GM21737 (cell line): ENCODE results near the gene CTNND2.

Experiments
- ATAC-seq: cut with Tn5 transposase; IDR thresholded peaks from one replicate; pipeline ENCODE4 v1.9.1; 2021; ENCODE audit warnings: mild to moderate bottlenecking, moderate library complexity; ENCODE audit not compliant: unreplicated experiment

CTNND2 gene

DNA sequence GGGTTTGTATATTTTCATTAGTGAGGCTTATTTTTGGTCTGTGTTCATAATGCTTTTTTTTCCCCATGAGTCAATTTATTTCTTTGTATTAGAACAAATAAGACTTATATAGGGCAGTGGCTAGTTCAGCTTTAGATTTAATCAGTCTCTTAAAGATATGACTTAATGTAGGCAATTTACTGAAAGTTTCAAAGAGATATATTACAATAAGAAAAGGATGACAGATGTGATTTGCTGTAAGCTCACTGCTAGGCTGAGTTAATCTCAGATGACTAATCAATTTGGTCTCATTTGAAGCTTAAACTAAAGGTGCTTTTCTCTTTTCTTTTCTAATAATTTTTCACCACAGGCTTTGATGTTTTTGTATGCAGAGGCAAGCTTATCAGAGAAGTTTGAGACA is 851.4 kb downstream of the CTNND2 start:
- ATAC-seq = no peak

DNA sequence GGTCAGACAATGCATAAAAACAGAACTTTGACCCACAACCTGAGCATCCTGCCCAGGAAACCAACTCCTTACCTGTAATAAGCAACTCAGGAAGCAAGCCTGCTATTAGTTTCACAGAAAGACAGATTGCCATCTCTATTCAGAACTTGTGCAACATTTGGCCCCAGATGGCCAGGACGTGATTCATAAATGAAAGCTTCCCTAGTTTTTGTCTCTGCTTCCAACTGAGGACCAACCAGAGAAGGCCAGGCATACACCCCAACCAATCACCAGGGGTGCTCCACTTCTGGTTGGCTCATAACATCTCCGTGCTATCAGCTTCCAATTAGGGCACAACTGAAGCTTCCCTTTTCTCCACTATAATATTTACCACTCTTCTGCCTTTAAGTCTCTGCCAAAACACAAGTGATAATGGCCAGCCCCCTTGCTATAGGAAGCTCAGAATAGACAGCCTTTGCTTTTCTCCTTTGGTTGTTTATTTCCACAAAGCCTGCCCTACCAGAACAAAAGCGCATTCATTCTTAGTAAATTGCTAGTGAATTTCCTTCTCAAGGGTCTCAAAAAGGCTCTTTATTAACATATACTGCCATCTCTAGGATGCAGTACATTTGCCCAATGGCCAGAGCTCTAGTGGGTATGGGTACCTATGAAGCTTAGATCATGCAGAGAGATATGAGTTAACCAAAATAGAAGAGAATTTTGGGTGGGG is 853.5 kb downstream of the CTNND2 start:
- ATAC-seq = no peak

DNA sequence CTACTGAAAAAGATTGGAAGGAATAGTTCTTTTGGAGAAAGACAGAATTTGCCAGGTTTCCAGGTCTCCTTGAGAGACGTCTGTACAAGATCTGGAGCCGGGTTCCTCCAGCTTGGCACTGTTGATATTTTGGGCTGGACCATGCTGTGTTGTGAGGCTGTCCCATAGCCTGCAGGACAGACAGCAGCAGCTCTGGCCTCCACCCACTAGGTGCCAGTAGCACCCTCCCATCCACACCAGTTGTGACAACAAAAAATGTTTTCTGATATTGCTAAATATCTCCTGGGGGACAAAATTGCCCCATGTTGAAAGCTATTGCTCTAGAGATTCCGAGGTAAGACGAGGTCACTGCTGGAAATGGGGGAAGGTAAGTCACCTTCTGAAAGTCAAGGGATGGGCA is 855.5 kb downstream of the CTNND2 start:
- no peak for ATAC-seq

- ATAC-seq = no peak
Measured at GRCh38 chr5:11047625-11048024, 856.6 kb downstream of the CTNND2 start.

DNA sequence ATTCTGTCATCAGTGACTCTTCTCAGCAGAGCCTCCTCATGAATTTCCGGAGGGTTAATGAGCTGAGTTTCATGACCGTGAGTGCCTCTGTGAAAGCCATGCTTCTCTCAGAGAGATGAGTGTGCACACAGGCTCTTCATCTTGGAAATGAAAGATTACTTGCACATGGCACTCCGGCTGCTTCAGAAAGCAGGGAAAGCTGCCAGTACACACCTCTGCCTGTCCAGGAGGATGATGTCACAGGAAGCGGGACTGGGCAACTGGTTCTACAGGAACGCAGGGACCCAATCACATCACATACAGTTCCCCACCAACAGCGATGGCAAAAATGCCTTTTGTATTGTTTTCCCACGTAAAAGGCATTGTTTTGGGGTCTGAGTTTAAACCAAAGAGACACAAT is 857.2 kb downstream of the CTNND2 start:
- ATAC-seq = no peak

DNA sequence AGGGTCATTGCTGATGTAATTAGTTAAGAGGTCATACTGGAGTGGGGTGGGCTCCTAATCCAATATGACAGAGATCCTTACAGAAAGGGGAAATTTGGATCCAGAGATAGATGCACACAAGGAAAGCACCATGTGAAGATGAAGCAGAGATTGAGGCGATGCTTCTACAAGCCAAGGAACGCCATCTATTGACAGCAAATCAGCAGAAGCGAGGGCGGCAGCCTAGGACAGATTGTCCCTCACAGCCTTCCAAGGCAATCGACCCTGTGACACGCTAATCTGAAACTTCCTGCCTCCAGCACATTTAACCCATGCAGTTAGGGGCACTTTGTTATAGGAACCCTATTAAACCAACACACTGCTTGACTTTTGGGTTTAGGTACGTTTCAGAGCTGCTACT is 858.1 kb downstream of the CTNND2 start:
- ATAC-seq = no peak

DNA sequence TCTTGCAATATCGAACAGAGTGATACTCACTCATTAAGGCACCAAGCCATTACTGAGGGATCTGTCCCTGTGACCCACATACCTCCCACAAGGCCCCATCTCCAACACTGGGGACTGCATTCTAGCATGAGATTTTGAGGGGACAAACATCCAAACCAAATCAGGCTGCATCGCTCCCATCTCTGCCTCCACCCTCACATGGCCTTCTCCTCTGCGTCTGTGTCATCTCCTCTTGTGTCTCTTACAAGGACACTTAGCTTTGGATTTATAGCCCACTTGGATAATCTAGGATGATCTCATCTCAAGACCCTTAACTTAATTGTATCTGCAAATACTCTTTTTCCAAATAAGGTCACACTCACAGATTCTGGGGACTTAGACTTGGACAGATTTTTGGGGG is 858.8 kb downstream of the CTNND2 start:
- no peak for ATAC-seq

DNA sequence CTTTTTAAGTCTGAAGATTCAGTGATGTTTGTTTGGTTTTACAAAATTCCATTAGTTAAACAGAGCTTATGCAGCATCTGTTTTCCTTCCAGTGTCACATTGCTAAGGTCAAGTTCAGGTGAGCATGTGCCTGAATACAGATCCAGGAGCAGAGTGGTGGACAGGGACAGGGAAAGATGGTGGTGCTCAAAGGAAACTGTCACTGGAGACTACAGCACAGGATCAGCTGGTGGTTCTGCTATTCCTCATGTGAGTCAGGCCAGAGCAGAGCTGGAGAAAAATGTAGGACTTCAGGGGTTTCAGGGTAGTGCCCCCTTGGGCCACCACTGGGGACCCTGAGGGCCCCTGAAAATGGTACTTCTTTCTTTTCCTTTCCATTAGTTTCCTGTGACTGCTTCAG is 859.7 kb downstream of the CTNND2 start:
- no peak for ATAC-seq

DNA sequence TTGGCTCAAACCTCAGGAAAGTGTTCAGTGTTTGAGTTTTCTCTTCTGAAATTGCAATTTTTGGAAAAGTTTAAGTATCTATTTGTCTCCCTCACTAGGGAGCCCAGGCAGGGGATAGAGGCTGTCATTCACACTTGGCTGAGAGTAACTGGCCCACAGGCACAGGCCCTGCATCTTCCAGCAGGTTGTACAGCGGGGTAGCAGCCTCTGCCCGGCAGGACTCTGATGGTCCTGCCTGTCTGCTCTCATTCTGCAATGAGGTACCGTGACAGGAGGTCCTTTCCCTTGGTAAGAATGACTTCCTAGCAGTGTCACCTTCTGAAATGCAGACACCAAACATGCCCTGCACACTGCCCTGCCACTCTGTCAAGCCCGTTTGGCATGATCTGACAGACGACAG is 860.4 kb downstream of the CTNND2 start:
- no peak for ATAC-seq

DNA sequence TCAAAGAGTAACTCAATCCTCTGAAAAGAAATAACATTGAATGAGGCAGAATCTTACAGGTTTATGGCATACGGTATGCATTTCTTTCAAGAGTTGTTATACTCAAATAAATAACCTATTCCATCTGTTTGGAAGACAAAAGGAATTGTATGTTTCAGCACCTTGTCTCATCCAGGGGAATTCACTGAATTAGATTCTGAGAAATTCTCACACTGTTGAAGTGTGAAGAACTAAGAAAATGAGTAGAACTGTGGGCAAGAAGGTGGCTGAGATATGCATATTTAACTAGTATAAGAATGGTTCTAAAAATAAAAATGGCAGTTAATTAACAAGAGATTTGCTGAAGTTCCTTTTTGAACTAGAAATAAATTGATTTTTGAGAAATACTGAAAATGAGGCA is 863.9 kb downstream of the CTNND2 start:
- ATAC-seq = no peak

GRCh38 chr5:11038772-11039171 is 865.5 kb downstream of the CTNND2 start:
- no peak for ATAC-seq

DNA sequence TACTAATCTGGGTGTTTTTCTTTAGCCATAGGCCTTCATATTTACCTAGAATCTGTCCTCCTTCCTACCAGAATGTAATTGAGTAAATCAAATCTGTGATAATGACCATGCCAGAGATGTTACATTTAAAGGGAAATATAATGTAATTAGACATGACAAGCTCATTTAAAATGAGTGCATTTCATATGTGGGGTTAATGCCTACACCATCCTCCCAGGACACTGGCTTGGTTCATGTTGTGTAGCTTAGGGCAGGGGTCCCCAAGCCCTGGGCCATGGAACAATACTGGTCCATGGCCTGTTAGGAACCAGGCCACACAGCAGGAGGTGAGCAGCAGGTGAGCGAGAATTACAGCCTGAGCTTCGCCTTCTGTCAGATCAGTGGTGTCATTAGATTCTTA is 866.3 kb downstream of the CTNND2 start:
- ATAC-seq = no peak

DNA sequence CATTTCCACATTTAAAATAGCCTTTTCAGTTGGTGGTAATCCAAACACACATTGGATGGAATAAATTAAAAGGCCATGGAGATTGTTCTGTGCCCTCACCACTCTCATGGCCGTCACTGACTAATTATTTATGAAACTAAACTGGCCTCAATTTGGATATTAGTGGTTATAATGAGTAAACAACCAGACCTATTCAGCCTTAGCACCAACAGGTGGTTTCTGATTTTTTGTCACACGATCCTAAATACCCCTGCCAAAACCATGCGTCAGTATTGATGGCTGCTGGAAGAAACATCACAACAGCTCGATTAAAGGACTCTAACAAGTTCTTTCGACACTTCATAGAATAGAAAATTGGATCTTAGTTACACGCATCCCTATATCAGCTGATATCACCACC is 867.2 kb downstream of the CTNND2 start:
- ATAC-seq = no peak

DNA sequence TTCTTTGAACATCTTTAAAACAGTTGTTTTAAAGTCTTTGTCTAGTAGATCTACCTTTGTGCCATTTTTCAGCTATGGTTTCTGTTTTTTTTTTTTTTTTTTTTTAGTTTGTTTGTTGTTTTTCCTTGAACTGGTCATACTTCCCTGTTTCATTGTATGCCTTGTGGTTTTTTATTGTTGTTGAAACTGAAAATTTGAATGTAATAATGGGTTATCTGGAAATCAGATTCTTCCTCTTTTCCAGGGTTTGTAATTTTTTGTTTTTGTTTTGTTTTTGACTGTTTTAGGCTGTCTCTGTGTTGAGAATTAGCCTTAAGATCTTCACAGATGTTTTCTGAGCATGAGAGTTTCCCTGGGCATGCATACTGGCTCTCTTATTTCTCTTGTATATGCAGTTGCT is 873.6 kb downstream of the CTNND2 start:
- ATAC-seq = no peak

DNA sequence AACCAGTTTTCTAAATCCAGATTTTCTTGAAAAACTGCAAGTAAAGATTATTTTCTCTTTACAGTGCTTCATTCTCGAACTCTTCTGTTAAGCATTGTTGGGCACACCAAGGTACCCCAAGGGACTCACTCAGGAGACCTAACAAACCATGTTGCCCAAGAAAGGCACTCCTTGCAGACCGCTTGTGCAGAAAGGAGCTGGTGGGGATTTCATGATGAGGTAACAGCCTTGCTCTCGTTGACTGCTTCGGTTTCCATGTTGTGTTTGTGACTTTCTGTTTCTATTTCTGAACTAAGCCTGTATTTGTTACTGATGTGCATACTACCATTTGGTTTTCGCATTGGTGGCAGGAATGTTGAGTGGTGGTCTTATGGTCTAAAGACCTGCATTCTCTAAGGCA is 876.6 kb downstream of the CTNND2 start:
- ATAC-seq = peak; percentile 57

DNA sequence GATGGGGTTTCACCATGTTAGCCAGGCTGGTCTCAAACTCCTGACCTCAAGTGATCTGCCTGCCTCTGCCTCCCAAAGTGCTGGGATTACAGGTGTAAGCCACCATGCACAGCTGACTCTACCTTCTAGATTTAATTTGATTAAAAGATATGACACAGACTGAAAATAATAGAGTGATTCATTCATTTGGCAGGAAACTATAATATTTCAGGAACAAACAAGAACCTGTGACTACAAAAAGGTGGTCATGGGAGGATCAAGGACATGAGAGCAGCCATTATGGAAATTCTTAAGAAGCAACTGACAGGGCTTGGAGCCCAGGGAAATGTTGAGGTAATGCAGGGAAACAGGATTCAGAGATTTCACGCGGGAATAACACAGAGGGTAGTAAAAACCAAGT is 877.7 kb downstream of the CTNND2 start:
- no peak for ATAC-seq

GRCh38 chr5:11023945-11024344 is 880.3 kb downstream of the CTNND2 start:
- ATAC-seq = no peak

DNA sequence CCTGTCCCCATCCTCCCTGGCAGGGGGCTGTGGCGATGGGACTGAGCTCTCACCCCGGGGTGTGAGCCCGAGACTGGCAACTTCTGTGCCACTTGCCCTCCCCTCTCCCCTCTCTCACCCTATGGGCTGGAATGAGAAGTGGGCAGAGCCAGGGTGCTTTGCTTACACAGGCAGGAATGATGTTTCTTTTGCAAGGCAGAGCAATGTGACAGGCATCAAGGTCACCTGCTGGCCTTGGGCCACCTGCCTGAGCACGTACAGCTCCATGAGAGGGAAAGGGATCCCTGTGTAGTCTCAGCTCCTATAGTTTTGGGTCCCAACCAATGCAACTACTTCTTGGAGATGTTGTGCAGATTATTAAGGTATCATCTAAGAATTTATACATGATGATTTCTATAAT is 890.5 kb downstream of the CTNND2 start:
- ATAC-seq = no peak

DNA sequence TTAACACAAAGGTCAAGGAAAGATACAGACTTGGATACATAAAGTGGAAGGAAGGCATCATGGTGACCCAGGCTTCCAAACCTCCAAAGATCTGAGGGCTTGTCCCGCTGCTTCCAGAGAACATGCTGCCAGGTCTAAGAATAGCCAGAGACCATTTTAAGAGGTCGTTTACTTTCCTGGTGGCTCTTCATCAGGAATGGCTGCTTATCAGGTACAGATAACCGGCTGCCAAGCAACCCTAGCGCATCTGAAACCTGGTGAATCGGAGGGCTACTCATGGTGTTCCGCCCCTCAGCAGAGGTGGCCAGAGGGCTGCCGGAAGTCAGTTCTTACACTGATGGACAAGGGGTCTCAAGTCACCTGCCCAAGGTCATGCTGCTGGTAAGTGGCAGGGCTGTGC is 892.0 kb downstream of the CTNND2 start:
- no peak for ATAC-seq

GRCh38 chr5:11010429-11011210 is 893.6 kb downstream of the CTNND2 start:
- ATAC-seq = no peak

DNA sequence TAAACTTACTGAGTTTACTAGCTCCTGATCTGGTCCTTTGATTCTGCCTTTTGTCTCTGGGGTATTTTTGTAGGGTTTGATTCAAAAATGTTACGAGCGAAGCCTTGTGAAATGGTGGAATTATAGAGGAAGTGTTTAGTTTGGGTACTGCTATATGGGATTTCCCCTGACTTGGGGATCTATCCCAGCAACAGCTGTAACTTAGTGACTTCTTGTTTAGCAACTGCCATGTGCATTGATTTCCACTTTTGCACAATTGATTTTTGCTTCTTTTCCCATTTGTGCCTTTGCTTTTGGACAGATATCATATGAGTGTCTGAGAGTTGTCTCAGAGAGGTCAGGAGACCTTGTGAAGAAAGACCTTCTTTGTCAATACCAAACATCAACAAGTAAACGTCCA is 894.7 kb downstream of the CTNND2 start:
- ATAC-seq = no peak

DNA sequence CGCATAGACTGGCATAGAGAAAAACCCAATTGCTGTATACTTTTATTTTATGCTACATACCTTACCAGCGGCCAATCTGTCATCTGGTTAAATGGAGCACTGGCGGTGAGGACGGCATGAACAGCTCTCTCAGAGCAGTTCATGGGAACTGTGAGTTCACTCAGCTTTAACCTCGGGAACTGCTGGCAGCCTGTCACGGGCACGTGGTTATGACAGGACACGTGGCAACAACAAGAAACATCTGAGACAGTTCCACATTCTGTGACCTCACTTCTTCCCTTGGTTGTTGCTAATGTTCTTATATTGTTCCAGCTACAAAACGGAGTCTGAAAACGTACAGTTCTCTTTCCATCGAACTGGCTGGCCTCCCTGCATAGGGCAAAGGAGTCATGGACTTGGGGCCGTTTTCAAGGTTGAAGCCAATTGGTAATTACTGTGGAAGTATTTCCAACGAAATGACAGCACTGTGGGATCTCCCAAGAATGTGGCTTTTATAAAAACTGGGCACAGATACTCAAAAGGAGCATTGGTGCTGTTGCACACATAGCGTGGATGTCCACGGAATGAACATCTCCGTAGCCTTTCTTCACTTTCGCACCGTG is 896.9 kb downstream of the CTNND2 start:
- no peak for ATAC-seq
